Regular cardiac myocyte (primary cell): ENCODE data around the gene GTF2I. TPM values are rescaled to one million over a fixed set of nuclear protein-coding genes. Genes with fewer than 3 reads are reported as not detected.

Source experiments
- total RNA-seq: library from RNA; depleted of rRNA; stranded (reverse); fragments of >200 nt; gene quantifications from 2 replicates; pipeline ENCODE4 v1.2.3, GENCODE V29; 2014

GTF2I gene
- 71.7 and 78.1 TPM in 2 replicates for total RNA-seq

GRCh38 chr7:74657692-74658177 is at the start of gene GTF2I:
TSS of gene GTF2I (plus strand) at chr7:74657718. CDS start at chr7:74689129, 31,411 bp downstream.

GRCh38 chr7:74773760-74774750 is 116.5 kb downstream of the GTF2I start, which contains the start of gene NCF1:
TSS of gene NCF1 (plus strand) at chr7:74774011. CDS start at chr7:74774032, 21 bp downstream.

Other genes starting within 250 kb of the GTF2I start
- 4.4 and 4.5 TPM in 2 replicates for gene GTF2IRD1, start 203.8 kb upstream of the GTF2I start, total RNA-seq
- not detected in 2 replicates for gene NCF1, start 116.3 kb downstream of the GTF2I start, total RNA-seq
- gene GTF2IRD2, start 193.9 kb downstream of the GTF2I start, total RNA-seq = 1.3 and 2.8 TPM in 2 replicates